ENCODE results near the gene SH2D3A. TPM values are rescaled to one million over a fixed set of nuclear protein-coding genes. Genes with fewer than 3 reads are reported as not detected.

Gene SH2D3A
- total and polyA plus RNA-seq, 2 experiments from 2014 or later = 20.7 to 38.4 TPM

DNA sequence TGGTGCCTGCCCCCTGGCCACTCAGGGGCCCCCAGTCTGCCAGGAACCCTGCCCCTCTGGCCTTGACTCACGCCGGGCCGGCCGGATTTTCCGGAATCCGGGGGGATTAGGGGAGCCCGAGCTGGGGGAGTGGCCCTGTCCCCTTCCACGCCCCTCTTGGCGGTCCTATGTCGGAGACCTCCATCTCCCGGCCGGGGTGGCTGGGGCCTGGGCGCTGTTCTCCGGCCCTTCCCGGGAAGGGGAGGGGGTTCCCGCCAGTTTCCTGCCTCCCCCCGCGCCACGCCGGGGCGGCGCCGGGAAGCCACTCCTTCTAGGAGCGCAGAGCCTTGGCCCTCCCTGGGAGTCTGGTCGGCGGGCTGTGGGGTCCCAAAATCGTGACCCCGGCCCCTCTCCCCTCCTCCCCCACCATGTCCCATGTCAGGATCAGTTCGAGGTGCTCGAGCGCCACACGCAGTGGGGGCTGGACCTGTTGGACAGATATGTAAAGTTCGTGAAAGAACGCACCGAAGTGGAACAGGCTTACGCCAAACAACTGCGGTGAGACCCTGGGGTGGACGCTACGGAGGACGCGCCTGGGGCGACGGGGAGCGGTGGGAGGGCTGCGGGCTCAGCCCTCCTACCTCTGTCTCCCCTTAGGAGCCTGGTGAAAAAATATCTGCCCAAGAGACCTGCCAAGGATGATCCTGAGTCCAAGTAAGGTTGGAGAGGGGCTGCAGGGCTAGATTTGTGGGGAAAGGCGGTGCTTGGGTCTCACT is 26.5 kb downstream of the SH2D3A start (continued):
- no peak for TF ChIP-seq POLR2AphosphoS5 (IDR thresholded peaks at IDR 0.05; ENCODE audit: low read depth)
- TF ChIP-seq EZH2phosphoT487 (IDR thresholded peaks at IDR 0.05; ENCODE audit: unreplicated experiment) = no peak
- no peak for TF ChIP-seq NANOG (IDR thresholded peaks at IDR 0.05; ENCODE audit: borderline replicate concordance)

DNA sequence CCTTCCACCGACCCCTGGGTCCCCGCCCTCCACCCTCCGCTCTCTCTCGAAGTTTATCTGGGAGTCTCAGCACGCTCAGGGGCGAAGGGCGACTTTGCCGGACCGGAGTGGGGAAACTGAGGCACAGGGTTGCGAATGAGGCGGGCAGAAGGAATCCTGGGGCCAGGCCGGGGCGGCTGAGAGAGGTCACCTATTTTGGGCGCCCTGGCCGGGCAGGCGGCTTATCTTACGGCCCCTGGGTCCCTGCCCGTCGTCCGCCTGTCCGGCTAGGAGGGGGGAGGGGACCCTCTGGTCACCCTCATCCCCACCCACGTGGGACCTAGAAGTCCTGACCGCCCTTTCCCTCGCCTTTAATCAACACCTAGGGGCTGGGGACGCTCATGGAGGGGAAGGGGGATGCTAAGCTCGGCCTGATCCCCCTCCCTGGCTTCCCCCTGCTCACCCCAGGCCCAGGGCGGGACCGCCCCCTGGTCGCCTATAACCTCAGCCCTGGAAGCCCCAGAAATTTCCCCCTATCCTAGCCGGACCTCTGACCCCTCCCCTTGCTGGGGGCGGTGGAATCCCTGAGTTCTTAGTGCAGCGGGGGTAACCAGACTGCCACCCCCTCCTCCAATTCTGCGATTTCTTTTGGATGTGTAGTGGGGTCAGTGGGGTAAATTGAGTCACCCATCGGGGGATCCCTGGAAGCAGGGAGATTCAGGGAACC is 27.2 kb downstream of the SH2D3A start:
- peak overlapping the region; percentile 89 for H3K27ac ChIP-seq (ENCODE audit: low read depth)
- H3K27ac Mint-ChIP-seq = peak overlapping the region; percentile 75; the same call in 1 of the 2 replicates
- peak overlapping the region; percentile 88 for H3K4me3 Mint-ChIP-seq
- no peak overlapping the region for H2AFZ ChIP-seq
- H3K36me3 ChIP-seq (ENCODE audit: insufficient read depth) = peaks cover 22% of the 10 kb centered on the region
- H3K4me2 ChIP-seq = peak overlapping the region; percentile 96
- H3K27me3 ChIP-seq (ENCODE audit: insufficient read depth) = no peaks in the 10 kb centered on the region
- peak overlapping the region; percentile 94 for H3K4me3 ChIP-seq
- H3K4me1 Mint-ChIP-seq = peaks cover 52% of the 10 kb centered on the region
- peaks cover 26% of the 10 kb centered on the region for H3K36me3 Mint-ChIP-seq (ENCODE audit: low read depth)
- 0 out of 2 replicates have a peak, but pooled peaks cover 11% of the 10 kb centered on the region for H3F3A ChIP-seq (replicated peaks; ENCODE audit: low read depth)
- peaks cover 34% of the 10 kb centered on the region for H3K4me1 ChIP-seq (ENCODE audit: insufficient read depth)
- ATAC-seq = peak; percentile 5
- peaks cover 31% of the 10 kb centered on the region for H3K79me2 ChIP-seq (replicated peaks; ENCODE audit: insufficient read depth)
- peaks cover 15% of the 10 kb centered on the region; the same call in 1 of the 2 replicates for H4K20me1 ChIP-seq (replicated peaks; ENCODE audit: insufficient read depth)
- DNase-seq (ENCODE audit: low spot score) = peak; percentile 68
- H3K27me3 Mint-ChIP-seq (ENCODE audit: insufficient read depth, low read depth, poor library complexity) = peaks cover 21% of the 10 kb centered on the region
- H3K9me3 Mint-ChIP-seq = no peaks in the 10 kb centered on the region
- no peaks in the 10 kb centered on the region for H3K9me2 ChIP-seq (ENCODE audit: insufficient read depth)
- TF ChIP-seq JUNB (IDR thresholded peaks at IDR 0.05; ENCODE audit: unreplicated experiment) = no peak
- TF ChIP-seq, protein P1, sequence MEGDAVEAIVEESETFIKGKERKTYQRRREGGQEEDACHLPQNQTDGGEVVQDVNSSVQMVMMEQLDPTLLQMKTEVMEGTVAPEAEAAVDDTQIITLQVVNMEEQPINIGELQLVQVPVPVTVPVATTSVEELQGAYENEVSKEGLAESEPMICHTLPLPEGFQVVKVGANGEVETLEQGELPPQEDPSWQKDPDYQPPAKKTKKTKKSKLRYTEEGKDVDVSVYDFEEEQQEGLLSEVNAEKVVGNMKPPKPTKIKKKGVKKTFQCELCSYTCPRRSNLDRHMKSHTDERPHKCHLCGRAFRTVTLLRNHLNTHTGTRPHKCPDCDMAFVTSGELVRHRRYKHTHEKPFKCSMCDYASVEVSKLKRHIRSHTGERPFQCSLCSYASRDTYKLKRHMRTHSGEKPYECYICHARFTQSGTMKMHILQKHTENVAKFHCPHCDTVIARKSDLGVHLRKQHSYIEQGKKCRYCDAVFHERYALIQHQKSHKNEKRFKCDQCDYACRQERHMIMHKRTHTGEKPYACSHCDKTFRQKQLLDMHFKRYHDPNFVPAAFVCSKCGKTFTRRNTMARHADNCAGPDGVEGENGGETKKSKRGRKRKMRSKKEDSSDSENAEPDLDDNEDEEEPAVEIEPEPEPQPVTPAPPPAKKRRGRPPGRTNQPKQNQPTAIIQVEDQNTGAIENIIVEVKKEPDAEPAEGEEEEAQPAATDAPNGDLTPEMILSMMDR (conservative IDR thresholded peaks at IDR 0.05; ENCODE audit: low read depth in 2 of 2) = no peak
- TF ChIP-seq CREB1 (CRISPR knock-in tag; IDR thresholded peaks at IDR 0.05; ENCODE audit: low read depth) = no peak
- TF ChIP-seq, protein P2, sequence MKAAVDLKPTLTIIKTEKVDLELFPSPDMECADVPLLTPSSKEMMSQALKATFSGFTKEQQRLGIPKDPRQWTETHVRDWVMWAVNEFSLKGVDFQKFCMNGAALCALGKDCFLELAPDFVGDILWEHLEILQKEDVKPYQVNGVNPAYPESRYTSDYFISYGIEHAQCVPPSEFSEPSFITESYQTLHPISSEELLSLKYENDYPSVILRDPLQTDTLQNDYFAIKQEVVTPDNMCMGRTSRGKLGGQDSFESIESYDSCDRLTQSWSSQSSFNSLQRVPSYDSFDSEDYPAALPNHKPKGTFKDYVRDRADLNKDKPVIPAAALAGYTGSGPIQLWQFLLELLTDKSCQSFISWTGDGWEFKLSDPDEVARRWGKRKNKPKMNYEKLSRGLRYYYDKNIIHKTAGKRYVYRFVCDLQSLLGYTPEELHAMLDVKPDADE (IDR thresholded peaks at IDR 0.05) = no peak
- TF ChIP-seq POLR2AphosphoS5 (IDR thresholded peaks at IDR 0.05; ENCODE audit: low read depth) = no peak
- TF ChIP-seq ZNF331 (CRISPR knock-in tag; IDR thresholded peaks at IDR 0.05; ENCODE audit: low read depth) = no peak
- TF ChIP-seq EZH2 (IDR thresholded peaks at IDR 0.05; ENCODE audit: low read depth, unreplicated experiment) = no peak
- no peak for TF ChIP-seq STAT1 (IDR thresholded peaks at IDR 0.05; ENCODE audit: unreplicated experiment)
- TF ChIP-seq, protein P3, sequence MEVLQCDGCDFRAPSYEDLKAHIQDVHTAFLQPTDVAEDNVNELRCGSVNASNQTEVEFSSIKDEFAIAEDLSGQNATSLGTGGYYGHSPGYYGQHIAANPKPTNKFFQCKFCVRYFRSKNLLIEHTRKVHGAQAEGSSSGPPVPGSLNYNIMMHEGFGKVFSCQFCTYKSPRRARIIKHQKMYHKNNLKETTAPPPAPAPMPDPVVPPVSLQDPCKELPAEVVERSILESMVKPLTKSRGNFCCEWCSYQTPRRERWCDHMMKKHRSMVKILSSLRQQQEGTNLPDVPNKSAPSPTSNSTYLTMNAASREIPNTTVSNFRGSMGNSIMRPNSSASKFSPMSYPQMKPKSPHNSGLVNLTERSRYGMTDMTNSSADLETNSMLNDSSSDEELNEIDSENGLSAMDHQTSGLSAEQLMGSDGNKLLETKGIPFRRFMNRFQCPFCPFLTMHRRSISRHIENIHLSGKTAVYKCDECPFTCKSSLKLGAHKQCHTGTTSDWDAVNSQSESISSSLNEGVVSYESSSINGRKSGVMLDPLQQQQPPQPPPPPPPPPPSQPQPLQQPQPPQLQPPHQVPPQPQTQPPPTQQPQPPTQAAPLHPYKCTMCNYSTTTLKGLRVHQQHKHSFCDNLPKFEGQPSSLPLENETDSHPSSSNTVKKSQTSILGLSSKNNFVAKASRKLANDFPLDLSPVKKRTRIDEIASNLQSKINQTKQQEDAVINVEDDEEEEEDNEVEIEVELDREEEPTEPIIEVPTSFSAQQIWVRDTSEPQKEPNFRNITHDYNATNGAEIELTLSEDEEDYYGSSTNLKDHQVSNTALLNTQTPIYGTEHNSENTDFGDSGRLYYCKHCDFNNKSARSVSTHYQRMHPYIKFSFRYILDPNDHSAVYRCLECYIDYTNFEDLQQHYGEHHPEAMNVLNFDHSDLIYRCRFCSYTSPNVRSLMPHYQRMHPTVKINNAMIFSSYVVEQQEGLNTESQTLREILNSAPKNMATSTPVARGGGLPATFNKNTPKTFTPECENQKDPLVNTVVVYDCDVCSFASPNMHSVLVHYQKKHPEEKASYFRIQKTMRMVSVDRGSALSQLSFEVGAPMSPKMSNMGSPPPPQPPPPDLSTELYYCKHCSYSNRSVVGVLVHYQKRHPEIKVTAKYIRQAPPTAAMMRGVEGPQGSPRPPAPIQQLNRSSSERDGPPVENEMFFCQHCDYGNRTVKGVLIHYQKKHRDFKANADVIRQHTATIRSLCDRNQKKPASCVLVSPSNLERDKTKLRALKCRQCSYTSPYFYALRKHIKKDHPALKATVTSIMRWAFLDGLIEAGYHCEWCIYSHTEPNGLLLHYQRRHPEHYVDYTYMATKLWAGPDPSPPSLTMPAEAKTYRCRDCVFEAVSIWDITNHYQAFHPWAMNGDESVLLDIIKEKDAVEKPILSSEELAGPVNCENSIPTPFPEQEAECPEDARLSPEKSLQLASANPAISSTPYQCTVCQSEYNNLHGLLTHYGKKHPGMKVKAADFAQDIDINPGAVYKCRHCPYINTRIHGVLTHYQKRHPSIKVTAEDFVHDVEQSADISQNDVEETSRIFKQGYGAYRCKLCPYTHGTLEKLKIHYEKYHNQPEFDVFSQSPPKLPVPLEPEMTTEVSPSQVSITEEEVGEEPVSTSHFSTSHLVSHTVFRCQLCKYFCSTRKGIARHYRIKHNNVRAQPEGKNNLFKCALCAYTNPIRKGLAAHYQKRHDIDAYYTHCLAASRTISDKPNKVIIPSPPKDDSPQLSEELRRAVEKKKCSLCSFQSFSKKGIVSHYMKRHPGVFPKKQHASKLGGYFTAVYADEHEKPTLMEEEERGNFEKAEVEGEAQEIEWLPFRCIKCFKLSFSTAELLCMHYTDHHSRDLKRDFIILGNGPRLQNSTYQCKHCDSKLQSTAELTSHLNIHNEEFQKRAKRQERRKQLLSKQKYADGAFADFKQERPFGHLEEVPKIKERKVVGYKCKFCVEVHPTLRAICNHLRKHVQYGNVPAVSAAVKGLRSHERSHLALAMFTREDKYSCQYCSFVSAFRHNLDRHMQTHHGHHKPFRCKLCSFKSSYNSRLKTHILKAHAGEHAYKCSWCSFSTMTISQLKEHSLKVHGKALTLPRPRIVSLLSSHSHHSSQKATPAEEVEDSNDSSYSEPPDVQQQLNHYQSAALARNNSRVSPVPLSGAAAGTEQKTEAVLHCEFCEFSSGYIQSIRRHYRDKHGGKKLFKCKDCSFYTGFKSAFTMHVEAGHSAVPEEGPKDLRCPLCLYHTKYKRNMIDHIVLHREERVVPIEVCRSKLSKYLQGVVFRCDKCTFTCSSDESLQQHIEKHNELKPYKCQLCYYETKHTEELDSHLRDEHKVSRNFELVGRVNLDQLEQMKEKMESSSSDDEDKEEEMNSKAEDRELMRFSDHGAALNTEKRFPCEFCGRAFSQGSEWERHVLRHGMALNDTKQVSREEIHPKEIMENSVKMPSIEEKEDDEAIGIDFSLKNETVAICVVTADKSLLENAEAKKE (CRISPR knock-in tag; IDR thresholded peaks at IDR 0.05) = no peak
- TF ChIP-seq EZH2phosphoT487 (IDR thresholded peaks at IDR 0.05; ENCODE audit: unreplicated experiment) = no peak
- TF ChIP-seq ZNF114 (CRISPR knock-in tag; IDR thresholded peaks at IDR 0.05) = no peak

All from GM23338 (cell line).